Measurements from ENCODE around the gene SMAD3.
"Not testable (repeated sequence)": the region's sequence is repeated elsewhere in the genome, so short reads cannot be mapped to it uniquely, and the experiment has no call there.

Gene SMAD3

GRCh38 chr15:67065531-67066005, at the start of gene SMAD3:
Gene SMAD3, plus strand, starts transcription at chr15:67065602. Its CDS starts 553 bp downstream, at chr15:67066155.
- peak; percentile 94 for DNase-seq (ENCODE audit: low read depth)

- no peak for DNase-seq (ENCODE audit: low read depth)
These were observed 48.1 kb upstream of the SMAD3 start for GRCh38 chr15:67017311-67017710.

GRCh38 chr15:67018026-67018425, 47.4 kb upstream of the SMAD3 start:
- DNase-seq (ENCODE audit: low read depth), result no peak

- no peak for DNase-seq (ENCODE audit: low read depth)
These were observed 47.0 kb upstream of the SMAD3 start for GRCh38 chr15:67018441-67018840.

GRCh38 chr15:67019069-67019468, 46.3 kb upstream of the SMAD3 start:
- no peak for DNase-seq (ENCODE audit: low read depth)

GRCh38 chr15:67019884-67020520, 45.4 kb upstream of the SMAD3 start:
- no peak for DNase-seq (ENCODE audit: low read depth)

- DNase-seq (ENCODE audit: low read depth), result not testable (repeated sequence)
These were observed 44.7 kb upstream of the SMAD3 start for GRCh38 chr15:67020668-67021067.

GRCh38 chr15:67021455-67021854, 43.9 kb upstream of the SMAD3 start:
- peak; percentile 32 for DNase-seq (ENCODE audit: low read depth)

- no peak for DNase-seq (ENCODE audit: low read depth)
These were observed 42.8 kb upstream of the SMAD3 start for GRCh38 chr15:67022587-67023105.

- no peak for DNase-seq (ENCODE audit: low read depth)
These were observed 41.7 kb upstream of the SMAD3 start for GRCh38 chr15:67023517-67024313.

- peak; percentile 95 for DNase-seq (ENCODE audit: low read depth)
These were observed 40.9 kb upstream of the SMAD3 start for GRCh38 chr15:67024314-67024997.

GRCh38 chr15:67024998-67025368, 40.4 kb upstream of the SMAD3 start:
- DNase-seq (ENCODE audit: low read depth), result no peak

GRCh38 chr15:67025719-67026609, 39.4 kb upstream of the SMAD3 start:
- DNase-seq (ENCODE audit: low read depth), result peak; percentile 70

GRCh38 chr15:67026610-67026967, 38.8 kb upstream of the SMAD3 start:
- DNase-seq (ENCODE audit: low read depth), result no peak

- DNase-seq (ENCODE audit: low read depth), result not testable (repeated sequence)
These were observed 37.0 kb upstream of the SMAD3 start for GRCh38 chr15:67028440-67028839.

GRCh38 chr15:67030036-67030762, 35.2 kb upstream of the SMAD3 start:
- DNase-seq (ENCODE audit: low read depth), result no peak

GRCh38 chr15:67031331-67031730, 34.1 kb upstream of the SMAD3 start:
- DNase-seq (ENCODE audit: low read depth), result no peak

- DNase-seq (ENCODE audit: low read depth), result no peak
These were observed 32.8 kb upstream of the SMAD3 start for GRCh38 chr15:67032608-67033007.

- DNase-seq (ENCODE audit: low read depth), result no peak
These were observed 32.4 kb upstream of the SMAD3 start for GRCh38 chr15:67033012-67033411.

- no peak for DNase-seq (ENCODE audit: low read depth)
These were observed 31.8 kb upstream of the SMAD3 start for GRCh38 chr15:67033571-67034044.

GRCh38 chr15:67035886-67036285, 29.5 kb upstream of the SMAD3 start:
- DNase-seq (ENCODE audit: low read depth), result no peak
